Bronchial epithelial cell (primary cell): ENCODE measurements around the gene EPS15. TPM values are rescaled to one million over a fixed set of nuclear protein-coding genes. Genes with fewer than 3 reads are reported as not detected.
"Not testable (repeated sequence)": the region's sequence is repeated elsewhere in the genome, so short reads cannot be mapped to it uniquely, and the experiment has no call there.

Experiments used
- DNase-seq: peaks from one replicate; pipeline ENCODE4 v3.0.0-alpha.2; 2010; ENCODE audit warnings: low read depth
- FAIRE-seq: peaks from 2 replicates; lab custom pipeline; 2011; peaks lifted over from hg19 to GRCh38; lab: Jason Lieb, UNC
- H3K27me3 ChIP-seq: 2 replicates; pipeline ENCODE4 v1.5.1; 2011; ENCODE audit warnings: low read length; ENCODE audit not compliant: control insufficient read depth, insufficient read depth
- H3K36me3 ChIP-seq: 2 replicates; pipeline ENCODE4 v1.5.1; 2011; ENCODE audit warnings: low read length; ENCODE audit not compliant: control insufficient read depth, insufficient read depth
- H3K4me3 ChIP-seq: 2 replicates; pipeline ENCODE4 v1.5.1; 2011; ENCODE audit warnings: mild to moderate bottlenecking, low read depth, low read length, control low read depth
- total RNA-seq: library from RNA; depleted of rRNA; stranded (reverse); fragments of >200 nt; gene quantifications from 2 replicates; pipeline ENCODE4 v1.2.1, GENCODE V29; 2014
- TF ChIP-seq, protein P1 (sequence below): IDR thresholded peaks from 2 replicates; pipeline ENCODE4 v1.5.1; 2011; ENCODE audit warnings: mild to moderate bottlenecking, moderate library complexity, low read length, control low read depth, inconsistent platforms; ENCODE audit not compliant: insufficient read depth, severe bottlenecking

EPS15 gene
- total RNA-seq, 1 donor from 2014 or later, result 34.8 TPM

GRCh38 chr1:51512606-51513005, 6.5 kb downstream of the EPS15 start:
- DNase-seq, result no peak
- TF ChIP-seq, protein P1, sequence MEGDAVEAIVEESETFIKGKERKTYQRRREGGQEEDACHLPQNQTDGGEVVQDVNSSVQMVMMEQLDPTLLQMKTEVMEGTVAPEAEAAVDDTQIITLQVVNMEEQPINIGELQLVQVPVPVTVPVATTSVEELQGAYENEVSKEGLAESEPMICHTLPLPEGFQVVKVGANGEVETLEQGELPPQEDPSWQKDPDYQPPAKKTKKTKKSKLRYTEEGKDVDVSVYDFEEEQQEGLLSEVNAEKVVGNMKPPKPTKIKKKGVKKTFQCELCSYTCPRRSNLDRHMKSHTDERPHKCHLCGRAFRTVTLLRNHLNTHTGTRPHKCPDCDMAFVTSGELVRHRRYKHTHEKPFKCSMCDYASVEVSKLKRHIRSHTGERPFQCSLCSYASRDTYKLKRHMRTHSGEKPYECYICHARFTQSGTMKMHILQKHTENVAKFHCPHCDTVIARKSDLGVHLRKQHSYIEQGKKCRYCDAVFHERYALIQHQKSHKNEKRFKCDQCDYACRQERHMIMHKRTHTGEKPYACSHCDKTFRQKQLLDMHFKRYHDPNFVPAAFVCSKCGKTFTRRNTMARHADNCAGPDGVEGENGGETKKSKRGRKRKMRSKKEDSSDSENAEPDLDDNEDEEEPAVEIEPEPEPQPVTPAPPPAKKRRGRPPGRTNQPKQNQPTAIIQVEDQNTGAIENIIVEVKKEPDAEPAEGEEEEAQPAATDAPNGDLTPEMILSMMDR, result no peak
- Histone ChIP-seq H3K4me3 (no peak overlapping the region), H3K27me3 (no peaks in the 10 kb centered on the region), H3K36me3 (no peaks in the 10 kb centered on the region)
- FAIRE-seq, result no peak

DNA sequence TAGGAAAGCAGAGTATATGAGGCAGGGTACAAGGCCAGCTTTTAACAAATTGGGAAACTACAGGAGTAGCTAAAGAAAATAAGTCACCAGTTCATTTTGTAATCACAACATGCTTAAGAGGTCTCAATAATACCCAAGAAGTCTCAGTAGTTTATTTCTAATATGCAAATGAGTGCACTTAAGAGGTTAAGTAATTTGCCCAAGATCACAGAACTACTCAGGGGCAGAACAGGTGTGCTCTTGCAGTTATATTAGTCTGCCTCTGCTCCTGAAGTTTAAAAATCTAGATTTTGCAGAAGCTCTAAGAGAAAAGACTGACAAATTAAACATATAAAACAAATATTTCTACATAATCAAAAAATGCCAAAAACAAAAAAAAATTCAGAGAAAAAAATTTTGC, 6.9 kb downstream of the EPS15 start:
- Histone ChIP-seq H3K36me3 (no peaks in the 10 kb centered on the region), H3K27me3 (no peaks in the 10 kb centered on the region), H3K4me3 (no peak overlapping the region)
- FAIRE-seq (no peak), DNase-seq (no peak)
- TF ChIP-seq, protein P1, result no peak

GRCh38 chr1:51509773-51510172, 9.3 kb downstream of the EPS15 start:
- DNase-seq, result no peak
- no peaks in the 10 kb centered on the region for H3K36me3 ChIP-seq
- H3K27me3 ChIP-seq, result no peaks in the 10 kb centered on the region
- FAIRE-seq, result no peak
- TF ChIP-seq, protein P1, result no peak
- H3K4me3 ChIP-seq, result no peak overlapping the region

GRCh38 chr1:51506537-51506936, 12.5 kb downstream of the EPS15 start:
- no peaks in the 10 kb centered on the region for H3K27me3 ChIP-seq
- TF ChIP-seq, protein P1, result no peak
- no peak for FAIRE-seq
- no peaks in the 10 kb centered on the region for H3K36me3 ChIP-seq
- peak; percentile 23 for DNase-seq
- no peak overlapping the region for H3K4me3 ChIP-seq

DNA sequence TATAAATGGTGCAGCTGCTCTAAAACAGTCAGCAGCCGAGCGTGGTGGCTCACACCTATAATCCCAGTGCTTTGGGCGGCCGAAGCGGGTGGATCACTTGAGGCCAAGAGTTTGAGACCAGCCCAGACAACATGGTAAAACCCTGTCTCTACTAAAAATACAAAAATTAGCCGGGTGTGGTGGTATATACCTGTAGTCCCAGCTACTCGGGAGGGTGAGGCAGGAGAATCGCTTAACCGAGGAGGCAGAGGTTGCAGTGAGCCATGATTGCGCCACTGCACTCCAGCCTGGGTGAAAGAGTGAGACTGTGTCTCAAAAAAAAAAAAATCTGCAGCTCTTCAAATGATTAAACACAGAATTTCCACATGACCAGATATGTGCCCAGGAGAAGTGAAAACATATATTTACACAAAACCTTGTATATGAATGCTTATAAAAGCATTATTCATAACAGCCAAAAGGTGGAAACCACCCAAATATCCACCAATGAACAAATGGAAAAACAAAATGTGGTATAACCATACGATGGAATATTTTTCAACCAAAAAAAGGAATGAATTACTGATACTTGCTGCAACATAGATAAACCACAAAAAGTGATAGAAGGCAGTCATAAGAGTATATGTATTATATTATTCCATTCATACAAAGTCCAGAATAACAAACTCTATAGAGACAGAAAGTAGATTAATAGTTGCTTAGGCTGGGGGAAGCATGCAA, 14.1 kb downstream of the EPS15 start:
- TF ChIP-seq, protein P1, result no peak
- DNase-seq (no peak), FAIRE-seq (no peak)
- H3K27me3 ChIP-seq, result no peaks in the 10 kb centered on the region
- H3K4me3 ChIP-seq, result no peak overlapping the region
- H3K36me3 ChIP-seq, result no peaks in the 10 kb centered on the region

- DNase-seq, H3K36me3 ChIP-seq, H3K4me3 ChIP-seq, H3K27me3 ChIP-seq, FAIRE-seq: not testable (repeated sequence)
Measured at GRCh38 chr1:51501218-51501630, 17.8 kb downstream of the EPS15 start.
